A549 (cell line): Measurements from ENCODE around the gene MKRN1. TPM values are rescaled to one million over a fixed set of nuclear protein-coding genes. Genes with fewer than 3 reads are reported as not detected.
"Not testable (repeated sequence)": the region's sequence is repeated elsewhere in the genome, so short reads cannot be mapped to it uniquely, and the experiment has no call there.

Experiments used
- ATAC-seq, 2 experiments: fragments of 200-7000 bp in 1 of 2; fragments of >200 bp in 1 of 2; cut with Nextera tagmentation in 1 of 2; cut with Tn5 transposase in 1 of 2; 3 replicates each; pipeline versions ENCODE4 v1.8.0 to v1.9.1; 2018 to 2020; ENCODE audit warnings: mild to moderate bottlenecking in 1 of 2, moderate library complexity in 1 of 2
- CTCF ChIA-PET: fragments of 300-600 bp; sonication (Branson Sonifier 250); formaldehyde crosslinking; extraction: SDS; loops from one replicate; lab custom pipeline; 2021; ENCODE audit warnings: antibody characterized with exemption, inconsistent platforms; lab: Yijun Ruan, JAX
- POLR2A ChIA-PET: fragments of 350-600 bp; formaldehyde crosslinking; extraction: SDS; loops from one replicate; lab custom pipeline; 2021; ENCODE audit warnings: antibody characterized with exemption, inconsistent platforms; lab: Yijun Ruan, JAX
- DNase-seq, 2 experiments: peaks; one replicate each; pipeline versions ENCODE4 v3.0.0 to v3.0.0-alpha.2; 2011 to 2016; ENCODE audit warnings: low read depth in 1 of 2, low spot score in 1 of 2
- FAIRE-seq: peaks from 2 replicates; lab custom pipeline; 2011; peaks lifted over from hg19 to GRCh38; lab: Jason Lieb, UNC
- H3K27ac ChIP-seq, 2 experiments: fragments of >200 bp; sonication (Bioruptor Twin); formaldehyde crosslinking; 3 replicates each; pipeline ENCODE4 v1.5.1; 2016 to 2017
- H3K4me1 ChIP-seq: fragments of >200 bp; sonication (Bioruptor Twin); formaldehyde crosslinking; 3 replicates; pipeline ENCODE4 v1.6.1; 2016
- H3K4me2 ChIP-seq: fragments of >200 bp; sonication (Bioruptor Twin); formaldehyde crosslinking; 3 replicates; pipeline ENCODE4 v1.6.1; 2016
- H3K4me3 ChIP-seq: fragments of >200 bp; sonication (Bioruptor Twin); formaldehyde crosslinking; 3 replicates; pipeline ENCODE4 v1.5.1; 2016
- H3K9me3 ChIP-seq: fragments of >200 bp; sonication (Bioruptor Twin); formaldehyde crosslinking; 3 replicates; pipeline ENCODE4 v1.6.1; 2016
- CBX8 ChIP-seq: fragments of 200-600 bp; sonication (generic); IDR thresholded peaks from 2 replicates; pipeline ENCODE4 v1.6.1; 2016
- CEBPB ChIP-seq, 2 experiments: fragments of >200 bp in 1 of 2; sonication (Bioruptor Twin) in 1 of 2; formaldehyde crosslinking in 1 of 2; IDR thresholded peaks; 2 replicates each; pipeline ENCODE4 v1.6.1; 2012 to 2016
- CHD2 ChIP-seq: fragments of 150-350 bp; IDR thresholded peaks from 2 replicates; pipeline ENCODE4 v1.6.1; 2014; ENCODE audit warnings: low read length; ENCODE audit not compliant: partially characterized antibody
- CHD4 ChIP-seq: fragments of 200-600 bp; sonication (generic); IDR thresholded peaks from 2 replicates; pipeline ENCODE4 v1.6.1; 2016; ENCODE audit warnings: antibody characterized with exemption, mild to moderate bottlenecking, borderline replicate concordance
- EHF ChIP-seq: fragments of 250-450 bp; sonication (Bioruptor Pico); IDR thresholded peaks from 2 replicates; pipeline ENCODE4 v1.5.0; 2020; ENCODE audit warnings: mild to moderate bottlenecking
- FOSL2 ChIP-seq, 2 experiments: fragments of 450-650 bp in 1 of 2; fragments of >200 bp in 1 of 2; sonication (Bioruptor Twin) in 1 of 2; formaldehyde crosslinking; IDR thresholded peaks; 2 replicates each; pipeline versions ENCODE4 v1.5.0 to v1.6.1; 2016 to 2020; ENCODE audit warnings: mild to moderate bottlenecking in 1 of 2, moderate library complexity in 1 of 2
- FOXS1 ChIP-seq: fragments of 250-450 bp; sonication (Bioruptor Pico); IDR thresholded peaks from 2 replicates; pipeline ENCODE4 v1.5.0; 2020; ENCODE audit warnings: mild to moderate bottlenecking, moderate library complexity
- HEYL ChIP-seq: fragments of 250-450 bp; sonication (Bioruptor Pico); IDR thresholded peaks from 2 replicates; pipeline ENCODE4 v1.8.0; 2021; ENCODE audit warnings: mild to moderate bottlenecking, moderate library complexity
- JUN ChIP-seq, 2 experiments: fragments of >200 bp; sonication (Bioruptor Twin); formaldehyde crosslinking; IDR thresholded peaks; 2 replicates in 1 of 2; 3 replicates in 1 of 2; pipeline ENCODE4 v1.6.1; 2016 to 2017
- JUNB ChIP-seq: fragments of >200 bp; sonication (Bioruptor Twin); formaldehyde crosslinking; IDR thresholded peaks from 2 replicates; pipeline ENCODE4 v1.6.1; 2016
- NR3C1 ChIP-seq: fragments of >200 bp; sonication (Bioruptor Twin); formaldehyde crosslinking; IDR thresholded peaks from 3 replicates; pipeline ENCODE4 v1.6.1; 2017
- POLR2A ChIP-seq: IDR thresholded peaks from 2 replicates; pipeline ENCODE4 v1.6.1; 2012; ENCODE audit warnings: mild to moderate bottlenecking, low read length
- RAD21 ChIP-seq, 2 experiments: fragments of >200 bp in 1 of 2; sonication (Bioruptor Twin) in 1 of 2; formaldehyde crosslinking in 1 of 2; IDR thresholded peaks in 1 of 2; conservative IDR thresholded peaks in 1 of 2; 2 replicates in 1 of 2; 3 replicates in 1 of 2; pipeline ENCODE4 v1.6.1; 2012 to 2018; ENCODE audit warnings: inconsistent platforms in 1 of 2
- RCOR1 ChIP-seq: fragments of 150-350 bp; IDR thresholded peaks from 2 replicates; pipeline ENCODE4 v1.6.1; 2014; ENCODE audit warnings: antibody characterized with exemption, low read length, low read depth
- RFX5 ChIP-seq: fragments of 450-650 bp; IDR thresholded peaks from 2 replicates; pipeline ENCODE4 v1.7.1; 2014; ENCODE audit warnings: antibody characterized with exemption, mild to moderate bottlenecking, moderate library complexity
- SREBF2 ChIP-seq: fragments of 450-650 bp; IDR thresholded peaks from 2 replicates; pipeline ENCODE4 v1.6.1; 2014; ENCODE audit warnings: mild to moderate bottlenecking, moderate library complexity
- USF2 ChIP-seq: fragments of 450-650 bp; IDR thresholded peaks from 2 replicates; pipeline ENCODE4 v1.6.1; 2014; ENCODE audit warnings: antibody characterized with exemption
- ZFP36 ChIP-seq: fragments of 450-650 bp; IDR thresholded peaks from 2 replicates; pipeline ENCODE4 v1.6.1; 2014; ENCODE audit warnings: borderline replicate concordance; ENCODE audit not compliant: partially characterized antibody
- ZNF302 ChIP-seq: fragments of 250-450 bp; sonication (Bioruptor Pico); IDR thresholded peaks from 2 replicates; pipeline ENCODE4 v1.9.0; 2021; ENCODE audit warnings: inconsistent platforms, mild to moderate bottlenecking, moderate library complexity
- ZSCAN20 ChIP-seq: fragments of 250-450 bp; sonication (Bioruptor Pico); IDR thresholded peaks from 2 replicates; pipeline ENCODE4 v1.8.0; 2022; ENCODE audit warnings: mild to moderate bottlenecking, moderate library complexity
- WGBS: methylation state at CpG from one replicate; pipeline ENCODE4 v1.1.6; 2017; ENCODE audit errors: missing lambda C conversion rate; 5-methylcytosine and 5-hydroxymethylcytosine counted together
- polyA plus RNA-seq, 4 experiments: library from polyadenylated mRNA; depleted of rRNA in 3 of 4; stranded (reverse); fragments of >200 nt; fragmentation: RNase III in 1 of 4; extraction: RNeasy Plus Mini Kit Qiagen cat#74134 plus additional on column Dnase treatment in 1 of 4; gene quantifications; 2 replicates in 3 of 4; 3 replicates in 1 of 4; pipeline ENCODE4 v1.2.3, GENCODE V29; 2011 to 2017
- TF ChIP-seq, protein P1 (sequence below): IDR thresholded peaks from 2 replicates; pipeline ENCODE4 v1.6.1; 2012

Gene MKRN1
- polyA plus RNA-seq, 2 of the 4 experiments (the other 2 are of a cell fraction), result 53.2 to 68.8 TPM

DNA sequence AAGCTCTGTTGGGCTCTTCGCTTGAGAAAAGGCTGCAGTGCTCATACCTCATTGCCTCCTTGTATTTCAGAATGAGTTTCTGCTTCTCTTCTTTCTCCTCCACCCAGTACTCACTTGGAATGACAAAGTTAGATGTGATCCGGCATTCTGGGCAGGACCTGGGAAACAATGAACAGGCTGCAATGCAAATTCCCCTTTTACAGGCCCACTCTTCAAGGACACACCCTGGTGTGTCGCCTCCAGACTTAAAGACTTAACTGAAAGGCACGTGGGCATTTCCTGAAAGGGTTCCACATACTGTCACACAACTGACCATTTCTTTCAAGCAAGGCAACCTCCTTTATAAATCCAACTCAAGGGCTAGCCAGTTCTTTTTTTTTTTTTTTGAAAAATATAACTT lies 23.6 kb downstream of the MKRN1 start:
- Histone ChIP-seq H3K9me3 (no peaks in the 10 kb centered on the region), H3K27ac (no peak overlapping the region), H3K4me3 (no peak overlapping the region), H3K4me1 (no peaks in the 10 kb centered on the region), H3K4me2 (no peak overlapping the region)
- TF ChIP-seq, protein P1, sequence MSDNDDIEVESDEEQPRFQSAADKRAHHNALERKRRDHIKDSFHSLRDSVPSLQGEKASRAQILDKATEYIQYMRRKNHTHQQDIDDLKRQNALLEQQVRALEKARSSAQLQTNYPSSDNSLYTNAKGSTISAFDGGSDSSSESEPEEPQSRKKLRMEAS, result no peak
- no peak for TF ChIP-seq HEYL (CRISPR knock-in tag)
- no peak for TF ChIP-seq CBX8
- no peak for TF ChIP-seq EHF
- no peak for TF ChIP-seq CHD2
- TF ChIP-seq RCOR1, result no peak
- no peak for TF ChIP-seq JUNB
- TF ChIP-seq FOXS1 (CRISPR knock-in tag), result no peak
- TF ChIP-seq ZNF302 (CRISPR knock-in tag), result no peak
- TF ChIP-seq POLR2A, result no peak
- TF ChIP-seq CHD4, result no peak
- no peak for TF ChIP-seq CEBPB (IDR thresholded peaks at IDR 0.05)
- POLR2A ChIA-PET, result no interaction called here
- CTCF ChIA-PET, result interaction anchor here (0.5 to 1.1 kb wide), 4 partner anchors 14 to 99 kb away, joined by 3 to 4 read pairs (median 3); no protein-coding TSS in a partner anchor
- WGBS, result 92% methylated on average over 4 of the region's 4 CpGs
- ATAC-seq, result no peak
- no peak for DNase-seq
- FAIRE-seq, result no peak

DNA sequence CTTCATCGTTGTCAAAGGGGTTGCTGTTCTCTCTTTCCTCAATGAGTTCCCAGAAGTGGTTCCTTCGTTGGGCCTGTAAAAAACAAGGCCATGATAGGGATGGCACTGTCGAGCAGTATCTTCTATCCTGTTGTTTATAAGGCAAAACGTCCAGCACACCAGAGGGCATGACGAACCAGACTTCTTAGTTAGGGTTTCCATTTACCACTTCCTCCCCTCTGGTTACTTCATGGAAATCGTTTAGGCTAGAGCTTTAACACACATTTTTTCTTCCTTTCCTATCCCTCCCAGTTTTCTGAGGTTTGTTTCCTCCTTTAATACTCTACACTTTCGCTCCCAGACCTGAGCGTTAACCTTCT lies 24.7 kb downstream of the MKRN1 start:
- Histone ChIP-seq H3K27ac (no peak overlapping the region), H3K4me3 (no peak overlapping the region), H3K4me2 (no peak overlapping the region), H3K4me1 (no peaks in the 10 kb centered on the region), H3K9me3 (no peaks in the 10 kb centered on the region)
- no peak for FAIRE-seq
- ChIA-PET CTCF (interaction anchor here (0.9 to 3.6 kb wide), 2 partner anchors 11 to 15 kb away, joined by 3 to 18 read pairs; no protein-coding TSS in a partner anchor), POLR2A (no interaction called here)
- ATAC-seq, result no peak
- WGBS, result 76% methylated on average over 8 of the region's 8 CpGs
- TF ChIP-seq CHD4 (no peak), JUN (IDR thresholded peaks at IDR 0.05) (no peak), SREBF2 (no peak), FOSL2 (IDR thresholded peaks at IDR 0.05) (no peak), FOSL2 (CRISPR knock-in tag; IDR thresholded peaks at IDR 0.05) (no peak), ZFP36 (no peak)
- DNase-seq, result no peak

DNA sequence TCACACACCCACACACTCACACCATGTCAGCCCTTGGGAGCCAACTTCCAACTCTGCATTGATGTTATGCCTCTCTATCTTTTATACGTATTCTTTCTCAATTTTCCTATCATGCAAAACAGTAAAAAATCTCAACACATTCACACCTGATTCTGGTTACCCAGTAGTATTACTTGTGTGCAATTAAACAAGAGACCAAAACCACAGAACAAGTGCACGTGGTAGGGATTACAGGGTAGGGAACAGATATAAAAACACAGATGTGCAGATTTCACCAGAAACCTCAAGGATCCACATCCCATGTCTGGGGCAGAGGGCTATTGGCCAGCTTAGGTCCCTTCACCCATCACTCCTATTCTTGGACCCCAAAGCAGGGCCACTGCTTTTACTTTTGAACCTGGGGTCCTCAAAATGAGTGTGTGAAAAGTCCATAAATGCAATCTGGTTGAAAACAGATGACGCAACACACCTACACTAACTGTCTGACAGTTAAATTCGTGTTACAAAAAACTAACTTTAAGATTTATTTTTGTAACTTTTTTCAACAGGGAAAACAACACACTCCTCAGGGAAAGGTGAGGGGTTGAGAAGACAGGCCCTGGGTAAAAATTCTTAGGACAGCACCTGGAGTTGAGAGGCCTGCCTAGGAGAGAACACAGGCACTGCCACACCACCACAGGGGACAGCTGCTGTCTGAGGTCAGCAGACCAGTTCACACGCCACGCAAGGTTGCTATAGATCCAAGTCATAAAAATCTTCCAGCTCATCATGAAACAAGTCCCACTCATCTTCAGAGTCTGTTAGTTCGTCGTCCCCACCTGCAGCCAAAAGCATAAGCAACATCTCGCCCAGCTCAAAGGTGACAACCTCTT lies 25.3 kb downstream of the MKRN1 start:
- POLR2A ChIA-PET, ATAC-seq: not testable (repeated sequence)
- CTCF ChIA-PET, result interaction anchor here (1.1 to 3.6 kb wide), 2 partner anchors 9 to 10 kb away, joined by 4 to 18 read pairs; no protein-coding TSS in a partner anchor

DNA sequence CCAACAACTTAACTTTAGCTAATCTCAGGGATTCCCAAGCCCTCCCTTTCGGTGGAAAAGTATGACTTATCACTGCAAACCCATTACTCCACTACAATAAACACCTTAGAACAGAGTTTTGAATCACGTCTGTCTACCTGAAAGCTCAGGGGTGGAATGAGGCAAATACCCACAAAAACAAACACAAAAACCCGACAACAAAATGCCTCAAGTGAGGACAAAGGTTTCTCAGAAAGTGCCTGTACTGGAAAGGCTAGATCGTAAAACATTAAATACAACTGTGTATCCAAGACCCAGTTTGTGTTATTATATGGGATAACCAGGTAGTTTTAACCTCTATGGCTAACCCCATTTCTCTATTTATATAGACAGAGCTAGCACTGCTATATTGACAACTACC lies 26.0 kb downstream of the MKRN1 start:
- no peak for TF ChIP-seq USF2
- TF ChIP-seq RFX5, result no peak
- no peak for TF ChIP-seq RAD21 (conservative IDR thresholded peaks at IDR 0.05 in 1 of 2, IDR thresholded peaks at IDR 0.05 in 1 of 2)
- no peak for TF ChIP-seq NR3C1
- no peak for TF ChIP-seq ZSCAN20 (CRISPR knock-in tag)
- Histone ChIP-seq H3K27ac (no peak overlapping the region), H3K4me1 (no peaks in the 10 kb centered on the region), H3K4me2 (no peak overlapping the region), H3K4me3 (no peak overlapping the region), H3K9me3 (no peaks in the 10 kb centered on the region)
- WGBS, result 90% methylated on average over 4 of the region's 4 CpGs
- DNase-seq, result no peak
- ChIA-PET CTCF (interaction anchor here (1.1 to 3.6 kb wide), 4 partner anchors 9 to 23 kb away, joined by 3 to 18 read pairs (median 4); no protein-coding TSS in a partner anchor), POLR2A (no interaction called here)
- no peak for ATAC-seq
- no peak for FAIRE-seq

More for the DNA sequence above, 25.3 kb downstream of the MKRN1 start:
- not testable (repeated sequence) for DNase-seq, H3K9me3 ChIP-seq, H3K4me1 ChIP-seq, H3K4me3 ChIP-seq, H3K4me2 ChIP-seq, H3K27ac ChIP-seq, FAIRE-seq
- WGBS, result 95% methylated on average over 9 of the region's 9 CpGs
